Thyroid gland (tissue), 4 donors: ENCODE measurements around the gene ADAP1.

Experiments used
- POLR2A ChIP-seq, 2 donors: fragments of 450-650 bp; IDR thresholded peaks; one replicate each; pipeline ENCODE4 v1.6.1; 2017; ENCODE audit warnings: antibody characterized with exemption in 2 of 2, mild to moderate bottlenecking in 2 of 2, moderate library complexity in 1 of 2
- TF ChIP-seq, protein P1 (sequence below), 6 experiments: fragments of 200-600 bp in 3 of 6; fragments of 450-650 bp in 3 of 6; sonication (generic) in 3 of 6; IDR thresholded peaks; one replicate each; pipeline ENCODE4 v1.5.1; 2016 to 2019; ENCODE audit warnings: antibody characterized with exemption in 6 of 6, mild to moderate bottlenecking in 2 of 6, inconsistent platforms in 1 of 6, moderate library complexity in 1 of 6

DNA sequence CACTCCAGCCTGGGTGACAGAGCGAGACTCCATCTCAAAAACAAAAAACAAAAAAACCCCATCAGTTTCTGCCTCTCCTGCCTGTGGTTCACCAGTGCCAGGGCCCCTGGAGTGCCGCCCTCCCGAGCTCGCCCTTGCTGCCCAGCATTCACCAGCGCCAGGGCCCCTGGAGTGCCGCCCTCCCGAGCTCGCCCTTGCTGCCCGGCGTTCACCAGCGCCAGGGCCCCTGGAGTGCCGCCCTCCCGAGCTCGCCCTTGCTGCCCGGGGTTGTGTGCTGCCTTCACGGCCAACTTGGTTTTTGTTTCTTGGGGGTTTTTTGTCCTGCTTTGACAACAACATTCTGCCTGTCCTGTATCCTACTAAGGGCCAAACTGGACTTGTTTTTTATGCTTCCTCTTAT lies 91.4 kb downstream of the ADAP1 start:
- TF ChIP-seq, protein P1, sequence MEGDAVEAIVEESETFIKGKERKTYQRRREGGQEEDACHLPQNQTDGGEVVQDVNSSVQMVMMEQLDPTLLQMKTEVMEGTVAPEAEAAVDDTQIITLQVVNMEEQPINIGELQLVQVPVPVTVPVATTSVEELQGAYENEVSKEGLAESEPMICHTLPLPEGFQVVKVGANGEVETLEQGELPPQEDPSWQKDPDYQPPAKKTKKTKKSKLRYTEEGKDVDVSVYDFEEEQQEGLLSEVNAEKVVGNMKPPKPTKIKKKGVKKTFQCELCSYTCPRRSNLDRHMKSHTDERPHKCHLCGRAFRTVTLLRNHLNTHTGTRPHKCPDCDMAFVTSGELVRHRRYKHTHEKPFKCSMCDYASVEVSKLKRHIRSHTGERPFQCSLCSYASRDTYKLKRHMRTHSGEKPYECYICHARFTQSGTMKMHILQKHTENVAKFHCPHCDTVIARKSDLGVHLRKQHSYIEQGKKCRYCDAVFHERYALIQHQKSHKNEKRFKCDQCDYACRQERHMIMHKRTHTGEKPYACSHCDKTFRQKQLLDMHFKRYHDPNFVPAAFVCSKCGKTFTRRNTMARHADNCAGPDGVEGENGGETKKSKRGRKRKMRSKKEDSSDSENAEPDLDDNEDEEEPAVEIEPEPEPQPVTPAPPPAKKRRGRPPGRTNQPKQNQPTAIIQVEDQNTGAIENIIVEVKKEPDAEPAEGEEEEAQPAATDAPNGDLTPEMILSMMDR (IDR thresholded peaks at IDR 0.05), result no peak
- TF ChIP-seq POLR2A (IDR thresholded peaks at IDR 0.05), result no peak
